Endothelial cell of umbilical vein (primary cell): ENCODE measurements around the gene BDH1. TPM values are rescaled to one million over a fixed set of nuclear protein-coding genes. Genes with fewer than 3 reads are reported as not detected.

ENCODE experiments used
- BruUV-seq: library from RNA; stranded (reverse); fragments of 400-500 nt; replicated peaks from 2 replicates; lab custom pipeline; 2021; lab: Mats Ljungman, UMichigan
- CTCF ChIA-PET: fragments of 300-600, 350-600 bp; sonication (Branson Sonifier 250); formaldehyde crosslinking; loops from one replicate; lab custom pipeline; 2021; ENCODE audit warnings: antibody characterized with exemption, inconsistent platforms; lab: Charles Lee
- POLR2A ChIA-PET: fragments of 300-600, 350-600 bp; sonication (Branson Sonifier 250); formaldehyde crosslinking; loops from one replicate; lab custom pipeline; 2021; ENCODE audit warnings: antibody characterized with exemption, inconsistent platforms; lab: Charles Lee
- DNase-seq: peaks from one replicate; pipeline ENCODE4 v3.0.0-alpha.2; 2011; ENCODE audit warnings: low read depth, low spot score
- FAIRE-seq: peaks from 2 replicates; lab custom pipeline; 2011; peaks lifted over from hg19 to GRCh38; lab: Jason Lieb, UNC
- H2AFZ ChIP-seq: 2 replicates; pipeline ENCODE4 v1.6.0; 2012; ENCODE audit warnings: low read depth, low read length, control low read depth, inconsistent platforms
- H3K27ac ChIP-seq: 2 replicates; pipeline ENCODE4 v1.5.1; 2011; ENCODE audit warnings: low read depth, mild to moderate bottlenecking, control low read depth, low read length, moderate library complexity; ENCODE audit not compliant: insufficient read depth
- H3K27me3 ChIP-seq, 2 experiments: 2 replicates each; pipeline versions ENCODE4 v1.6.0 to v1.6.1; 2011; ENCODE audit warnings: low read length in 2 of 2, mixed read lengths in 1 of 2; ENCODE audit not compliant: control insufficient read depth in 2 of 2, insufficient read depth in 2 of 2
- H3K36me3 ChIP-seq, 2 experiments: 2 replicates in 1 of 2; 3 replicates in 1 of 2; pipeline ENCODE4 v1.5.1; 2011; ENCODE audit warnings: low read length in 2 of 2, mild to moderate bottlenecking in 1 of 2, moderate library complexity in 1 of 2; ENCODE audit not compliant: control insufficient read depth in 2 of 2, insufficient read depth in 2 of 2; ENCODE audit errors: extremely low read depth in 1 of 2
- H3K4me1 ChIP-seq: 3 replicates; pipeline ENCODE4 v1.5.1; 2011; ENCODE audit warnings: mild to moderate bottlenecking, low read length; ENCODE audit not compliant: control insufficient read depth, insufficient read depth; ENCODE audit errors: extremely low read depth
- H3K4me2 ChIP-seq: 2 replicates; pipeline ENCODE4 v1.6.1; 2011; ENCODE audit warnings: low read length, control low read depth, mixed read lengths; ENCODE audit not compliant: insufficient read depth
- H3K4me3 ChIP-seq, 3 experiments: fragments of 200-600 bp in 1 of 3; sonication (generic), shearing (Covaris generic) in 1 of 3; replicated peaks in 1 of 3; 2 replicates each; pipeline ENCODE4 v1.5.1; 2011 to 2016; ENCODE audit warnings: control low read depth in 3 of 3, low read length in 3 of 3, mild to moderate bottlenecking in 2 of 3, inconsistent platforms in 1 of 3, low read depth in 1 of 3, moderate library complexity in 1 of 3; ENCODE audit not compliant: insufficient read depth in 1 of 3
- H3K79me2 ChIP-seq: 2 replicates; pipeline ENCODE4 v1.6.0; 2012; ENCODE audit warnings: low read length, inconsistent platforms; ENCODE audit not compliant: control insufficient read depth, insufficient read depth
- H3K9ac ChIP-seq: replicated peaks from 2 replicates; pipeline ENCODE3; 2011; ENCODE audit warnings: low read length, control low read depth; ENCODE audit not compliant: insufficient read depth; ENCODE audit errors: extremely low read depth
- H3K9me1 ChIP-seq: replicated peaks from 3 replicates; pipeline ENCODE4 v1.6.0; 2011; ENCODE audit warnings: mild to moderate bottlenecking, low read length; ENCODE audit not compliant: control insufficient read depth, insufficient read depth; ENCODE audit errors: extremely low read depth
- H3K9me3 ChIP-seq: replicated peaks from 2 replicates; pipeline ENCODE4 v1.5.1; 2012; ENCODE audit warnings: low read length, inconsistent platforms; ENCODE audit not compliant: control insufficient read depth, insufficient read depth
- H4K20me1 ChIP-seq: replicated peaks from 2 replicates; pipeline ENCODE3; 2011; ENCODE audit warnings: mild to moderate bottlenecking, low read length; ENCODE audit not compliant: control insufficient read depth, insufficient read depth; ENCODE audit errors: extremely low read depth
- EZH2 ChIP-seq: IDR thresholded peaks from 2 replicates; pipeline ENCODE4 v1.6.1; 2012; ENCODE audit warnings: borderline replicate concordance, low read depth, mild to moderate bottlenecking, moderate library complexity, low read length, inconsistent platforms; ENCODE audit not compliant: severe bottlenecking
- FOS ChIP-seq: IDR thresholded peaks from 2 replicates; pipeline ENCODE4 v1.6.1; 2011; ENCODE audit warnings: mild to moderate bottlenecking, low read length, moderate library complexity, borderline replicate concordance; ENCODE audit not compliant: insufficient read depth
- GATA2 ChIP-seq: IDR thresholded peaks from 2 replicates; pipeline ENCODE4 v1.7.0; 2011; ENCODE audit warnings: low read depth, mild to moderate bottlenecking, moderate library complexity, mixed read lengths, low read length; ENCODE audit not compliant: insufficient read length, insufficient read depth
- JUN ChIP-seq: IDR thresholded peaks from 2 replicates; pipeline ENCODE4 v1.6.1; 2011; ENCODE audit warnings: borderline replicate concordance, low read depth; ENCODE audit not compliant: insufficient read length, insufficient read depth
- MYC ChIP-seq: IDR thresholded peaks from one replicate; pipeline ENCODE4 v1.6.1; 2011; ENCODE audit warnings: mild to moderate bottlenecking, low read depth, low read length
- POLR2A ChIP-seq: IDR thresholded peaks from 2 replicates; pipeline ENCODE4 v1.6.1; 2012; ENCODE audit warnings: low read depth, mild to moderate bottlenecking, control low read depth, low read length
- POLR2AphosphoS5 ChIP-seq: IDR thresholded peaks from 2 replicates; pipeline ENCODE4 v1.6.1; 2012; ENCODE audit warnings: low read depth, mild to moderate bottlenecking, control low read depth, low read length, moderate library complexity; ENCODE audit not compliant: insufficient read depth
- dilution Hi-C: fragments of 300-500 bp; cut with MboI; formaldehyde crosslinking; loops from one replicate; pipeline ENCODE4 v1.15.0; 2019; ENCODE audit warnings: low sequenced_read_pairs; ENCODE audit not compliant: extremely low pct_ligation_motif_present
- intact Hi-C: fragments of 100-400 bp; cut with micrococcal nuclease; formaldehyde crosslinking; loops from one replicate; pipeline ENCODE4 v1.10.0; 2022
- polyA plus RNA-seq, 4 experiments: library from polyadenylated mRNA; depleted of rRNA in 3 of 4; stranded (reverse) in 3 of 4; unstranded in 1 of 4; fragments of >200 nt; gene quantifications; 2 replicates each; pipeline versions ENCODE4 v1.2.1 to v1.2.3, GENCODE V29; 2011 to 2012; ENCODE audit warnings: missing spikeins in 1 of 4
- total RNA-seq: library from RNA; stranded (reverse); gene quantifications from 2 replicates; pipeline ENCODE4 v1.2.3, GENCODE V29; 2021
- TF ChIP-seq, protein P1 (sequence below): IDR thresholded peaks from 2 replicates; pipeline ENCODE4 v1.6.1; 2011; ENCODE audit not compliant: insufficient read depth, insufficient read length
- TF ChIP-seq, protein P2 (sequence below), 2 donors: IDR thresholded peaks; 1 replicate in 1 of 2; 2 replicates in 1 of 2; pipeline ENCODE4 v1.5.1; 2011; ENCODE audit warnings: low read length in 2 of 2, mild to moderate bottlenecking in 2 of 2, moderate library complexity in 2 of 2, control low read depth in 1 of 2, inconsistent platforms in 1 of 2, low read depth in 1 of 2; ENCODE audit not compliant: insufficient read depth in 1 of 2; ENCODE audit errors: extremely low read depth in 1 of 2

Gene BDH1
- total and polyA plus RNA-seq, 2 donors (not counting 3 experiments of a cell fraction or from before 2014, with no cell fraction given), result 6.9 to 12.2 TPM

DNA sequence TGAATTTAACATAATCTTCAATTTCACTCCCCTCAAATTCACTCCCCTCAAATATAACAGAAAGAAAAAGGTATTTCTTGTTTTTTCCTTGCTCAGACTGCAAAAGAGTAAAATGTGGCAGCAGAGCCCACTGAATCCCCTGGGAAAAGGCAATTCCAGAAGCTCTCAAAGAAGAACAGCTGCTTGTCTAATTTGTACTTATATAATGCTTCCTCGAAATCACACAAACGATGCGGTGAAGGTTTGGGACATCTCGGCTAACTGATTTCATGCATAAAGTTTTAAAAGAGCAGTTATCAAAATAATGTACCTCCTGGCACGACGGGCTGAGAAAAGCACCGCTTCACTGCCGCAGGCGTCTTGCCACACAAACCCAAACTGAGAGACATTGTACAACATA, 10.7 kb downstream of the BDH1 start:
- CTCF ChIA-PET, result no interaction called here

DNA sequence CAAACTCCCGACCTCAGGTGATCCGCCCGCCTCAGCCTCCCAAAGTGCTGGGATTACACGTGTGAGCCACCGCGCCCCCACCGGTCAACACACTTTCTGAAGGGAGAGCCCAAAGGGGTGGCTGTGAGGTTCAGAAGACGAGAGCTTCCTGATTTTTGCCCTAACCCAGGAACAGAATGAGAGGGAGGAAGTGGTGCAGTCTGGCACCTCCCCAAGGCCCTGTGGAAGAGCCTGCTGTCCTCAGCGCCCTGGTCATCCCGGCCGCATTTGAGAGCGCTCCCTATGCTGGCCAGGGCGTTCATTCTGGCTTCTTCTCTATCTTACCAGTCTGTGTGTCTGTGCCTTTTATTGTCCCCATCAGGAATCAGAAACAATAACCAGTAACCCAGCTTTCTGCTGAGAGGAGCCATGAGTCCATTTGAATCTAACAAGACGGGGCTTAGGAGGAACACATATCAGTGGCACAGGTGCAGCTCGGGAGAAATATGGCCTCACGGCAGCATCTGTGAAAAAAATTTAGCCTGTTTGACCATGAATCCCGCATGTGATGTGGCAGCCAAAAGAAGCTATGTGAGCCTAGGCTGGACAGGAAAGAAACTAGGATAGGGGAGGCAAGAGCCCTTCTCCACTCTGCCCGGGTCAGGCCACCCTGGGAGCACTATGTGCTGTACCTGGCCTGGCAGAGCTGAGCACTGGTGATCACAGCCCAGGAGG, 12.9 kb downstream of the BDH1 start:
- Histone ChIP-seq H3K4me2 (no peak overlapping the region), H3K36me3 (no peaks in the 10 kb centered on the region), H3K9me1 (no peaks in the 10 kb centered on the region), H2AFZ (no peak overlapping the region), H4K20me1 (no peaks in the 10 kb centered on the region), H3K79me2 (no peaks in the 10 kb centered on the region), H3K27ac (no peak overlapping the region), H3K4me1 (no peaks in the 10 kb centered on the region), H3K9me3 (no peaks in the 10 kb centered on the region), H3K9ac (no peak overlapping the region), H3K4me3 (no peak overlapping the region), H3K27me3 (no peaks in the 10 kb centered on the region)
- TF ChIP-seq EZH2, result no peak
- TF ChIP-seq, protein P1, sequence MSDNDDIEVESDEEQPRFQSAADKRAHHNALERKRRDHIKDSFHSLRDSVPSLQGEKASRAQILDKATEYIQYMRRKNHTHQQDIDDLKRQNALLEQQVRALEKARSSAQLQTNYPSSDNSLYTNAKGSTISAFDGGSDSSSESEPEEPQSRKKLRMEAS, result no peak
- no peak for TF ChIP-seq MYC
- no peak for TF ChIP-seq FOS
- TF ChIP-seq GATA2, result no peak
- no peak for TF ChIP-seq POLR2A
- TF ChIP-seq, protein P2, sequence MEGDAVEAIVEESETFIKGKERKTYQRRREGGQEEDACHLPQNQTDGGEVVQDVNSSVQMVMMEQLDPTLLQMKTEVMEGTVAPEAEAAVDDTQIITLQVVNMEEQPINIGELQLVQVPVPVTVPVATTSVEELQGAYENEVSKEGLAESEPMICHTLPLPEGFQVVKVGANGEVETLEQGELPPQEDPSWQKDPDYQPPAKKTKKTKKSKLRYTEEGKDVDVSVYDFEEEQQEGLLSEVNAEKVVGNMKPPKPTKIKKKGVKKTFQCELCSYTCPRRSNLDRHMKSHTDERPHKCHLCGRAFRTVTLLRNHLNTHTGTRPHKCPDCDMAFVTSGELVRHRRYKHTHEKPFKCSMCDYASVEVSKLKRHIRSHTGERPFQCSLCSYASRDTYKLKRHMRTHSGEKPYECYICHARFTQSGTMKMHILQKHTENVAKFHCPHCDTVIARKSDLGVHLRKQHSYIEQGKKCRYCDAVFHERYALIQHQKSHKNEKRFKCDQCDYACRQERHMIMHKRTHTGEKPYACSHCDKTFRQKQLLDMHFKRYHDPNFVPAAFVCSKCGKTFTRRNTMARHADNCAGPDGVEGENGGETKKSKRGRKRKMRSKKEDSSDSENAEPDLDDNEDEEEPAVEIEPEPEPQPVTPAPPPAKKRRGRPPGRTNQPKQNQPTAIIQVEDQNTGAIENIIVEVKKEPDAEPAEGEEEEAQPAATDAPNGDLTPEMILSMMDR (IDR thresholded peaks at IDR 0.05; ENCODE audit: extremely low read depth in 1 of 2, insufficient read depth in 1 of 2, low read depth in 1 of 2, low read length in 2 of 2), result no peak
- TF ChIP-seq POLR2AphosphoS5, result no peak
- TF ChIP-seq JUN, result no peak
- intact Hi-C loops, result no loop called here
- dilution Hi-C loops, result no loop called here
- ChIA-PET POLR2A (no interaction called here), CTCF (interaction anchor here (0.7 to 1.6 kb wide), 2 partner anchors 8 to 118 kb away, joined by 5 read pairs; no protein-coding TSS in a partner anchor)
- FAIRE-seq, result no peak
- BruUV-seq, result no TSS peak
- no peak for DNase-seq

More for the DNA sequence above, 10.7 kb downstream of the BDH1 start:
- Histone ChIP-seq H3K4me1 (no peaks in the 10 kb centered on the region), H3K9me3 (no peaks in the 10 kb centered on the region), H3K4me3 (no peak overlapping the region), H3K27ac (no peak overlapping the region), H3K4me2 (no peak overlapping the region), H3K9ac (no peak overlapping the region), H4K20me1 (no peaks in the 10 kb centered on the region), H3K9me1 (no peaks in the 10 kb centered on the region), H2AFZ (no peak overlapping the region), H3K36me3 (no peaks in the 10 kb centered on the region), H3K27me3 (peaks cover 0 to 2% of the 10 kb centered on the region in 2 experiments), H3K79me2 (no peaks in the 10 kb centered on the region)
- BruUV-seq, result no TSS peak
- no peak for DNase-seq
- POLR2A ChIA-PET, result no interaction called here
- dilution Hi-C loops (no loop called here), intact Hi-C loops (no loop called here)
- TF ChIP-seq FOS (no peak), POLR2AphosphoS5 (no peak)
- FAIRE-seq, result no peak
